AML-193 (cell line): ENCODE measurements around the gene RMDN2.
A peak's percentile ranks its signal among the peaks of the same experiment; 100 is the strongest.
"Not testable (repeated sequence)": the region's sequence is repeated elsewhere in the genome, so short reads cannot be mapped to it uniquely, and the experiment has no call there.

Experiments used
- DNase-seq, 2 experiments: peaks; one replicate each; lab custom pipeline; 2025; lab: John Stamatoyannopoulos, UW

The RMDN2 gene

GRCh38 chr2:37992601-37993000, 67.5 kb downstream of the RMDN2 start:
- DNase-seq, result no peak

- DNase-seq, result peak in 1 of 2 experiments; percentile 8
These were observed 68.1 kb downstream of the RMDN2 start for GRCh38 chr2:37993143-37993542.

- no peak for DNase-seq
These were observed 72.5 kb downstream of the RMDN2 start for GRCh38 chr2:37997629-37998028.

- no peak for DNase-seq
These were observed 75.6 kb downstream of the RMDN2 start for GRCh38 chr2:38000485-38001222.

GRCh38 chr2:38010187-38010586, 85.1 kb downstream of the RMDN2 start:
- DNase-seq, result not testable (repeated sequence)

- DNase-seq, result no peak
These were observed 85.9 kb downstream of the RMDN2 start for GRCh38 chr2:38010995-38011394.

GRCh38 chr2:38013158-38013752, 88.2 kb downstream of the RMDN2 start:
- no peak for DNase-seq

GRCh38 chr2:38016219-38016618, 91.1 kb downstream of the RMDN2 start:
- no peak for DNase-seq

- DNase-seq, result no peak
These were observed 92.7 kb downstream of the RMDN2 start for GRCh38 chr2:38017836-38018235.

- DNase-seq, result not testable (repeated sequence)
These were observed 95.4 kb downstream of the RMDN2 start for GRCh38 chr2:38020359-38021069.

- no peak for DNase-seq
These were observed 96.5 kb downstream of the RMDN2 start for GRCh38 chr2:38021589-38021988.

GRCh38 chr2:38026846-38027245, 101.8 kb downstream of the RMDN2 start:
- DNase-seq, result no peak

- DNase-seq, result no peak
These were observed 103.7 kb downstream of the RMDN2 start for GRCh38 chr2:38028829-38029228.

GRCh38 chr2:38029512-38029911, 104.4 kb downstream of the RMDN2 start:
- DNase-seq, result no peak

GRCh38 chr2:38030635-38031355, 105.7 kb downstream of the RMDN2 start:
- DNase-seq, result no peak

GRCh38 chr2:38032946-38033345, 107.9 kb downstream of the RMDN2 start:
- DNase-seq, result no peak

GRCh38 chr2:38033646-38034045, 108.6 kb downstream of the RMDN2 start:
- DNase-seq, result no peak

GRCh38 chr2:38035968-38036367, 110.9 kb downstream of the RMDN2 start:
- DNase-seq, result no peak

GRCh38 chr2:38037325-38037724, 112.2 kb downstream of the RMDN2 start:
- no peak for DNase-seq

- DNase-seq, result no peak
These were observed 112.9 kb downstream of the RMDN2 start for GRCh38 chr2:38037757-38038621.

- no peak for DNase-seq
These were observed 113.6 kb downstream of the RMDN2 start for GRCh38 chr2:38038682-38039081.
